K562 (cell line): Measurements from ENCODE around the gene PLEKHA7. TPM values are rescaled to one million over a fixed set of nuclear protein-coding genes. Genes with fewer than 3 reads are reported as not detected.

Experiments
- ATAC-seq: fragments of 200-7000 bp; cut with Tn5 transposase; 3 replicates; pipeline ENCODE4 v1.9.1; 2020; ENCODE audit warnings: moderate library complexity
- BruUV-seq: library from RNA; stranded (reverse); fragments of 400-500 nt; replicated peaks from 2 replicates; lab custom pipeline; 2021; lab: Mats Ljungman, UMichigan
- CTCF ChIA-PET: fragments of 300-600 bp; formaldehyde crosslinking; extraction: SDS; loops from one replicate; lab custom pipeline; 2021; ENCODE audit warnings: low intra/inter-chr PET ratio; lab: Yijun Ruan, JAX
- POLR2A ChIA-PET: fragments of 300-600, 350-650 bp; sonication (Branson Sonifier 250); formaldehyde crosslinking; extraction: SDS; loops from one replicate; lab custom pipeline; 2021; ENCODE audit warnings: antibody characterized with exemption, inconsistent platforms; lab: Yijun Ruan, JAX
- DNase-seq, 4 experiments: peaks; one replicate each; pipeline versions ENCODE4 v3.0.0 to v3.0.0-alpha.2; 2011 to 2018; ENCODE audit warnings: low spot score in 3 of 4, mixed read lengths in 3 of 4; ENCODE audit errors: extremely low read depth in 1 of 4
- FAIRE-seq: peaks from 2 replicates; lab custom pipeline; 2011; peaks lifted over from hg19 to GRCh38; lab: Jason Lieb, UNC
- H2AFZ ChIP-seq: 2 replicates; pipeline ENCODE4 v1.6.0; 2011; ENCODE audit warnings: low read depth, low read length, control low read depth, inconsistent platforms
- H3K27ac ChIP-seq: fragments of 200-600 bp; 3 replicates; pipeline ENCODE4 v1.8.0; 2011; ENCODE audit warnings: low read depth, mild to moderate bottlenecking, control low read depth, inconsistent platforms, low read length, moderate library complexity, mixed read lengths; ENCODE audit errors: extremely low read depth
- H3K27me3 ChIP-seq, 2 experiments: fragments of 300-600 bp in 1 of 2; 2 replicates in 1 of 2; 3 replicates in 1 of 2; pipeline versions ENCODE4 v1.6.0 to v1.8.0; 2011; ENCODE audit warnings: inconsistent platforms in 2 of 2, low read length in 2 of 2, mild to moderate bottlenecking in 1 of 2, mixed read lengths in 1 of 2, moderate library complexity in 1 of 2; ENCODE audit not compliant: control insufficient read depth in 2 of 2, insufficient read depth in 2 of 2
- H3K36me3 ChIP-seq: fragments of 300-600 bp; 3 replicates; pipeline ENCODE4 v1.8.0; 2011; ENCODE audit warnings: mild to moderate bottlenecking, low read length, inconsistent platforms; ENCODE audit not compliant: control insufficient read depth, insufficient read depth
- H3K4me1 ChIP-seq, 2 experiments: fragments of 200-600 bp in 1 of 2; replicated peaks in 1 of 2; 2 replicates in 1 of 2; 3 replicates in 1 of 2; pipeline versions ENCODE4 v1.5.1 to v1.8.0; 2011; ENCODE audit warnings: inconsistent platforms in 2 of 2, low read length in 2 of 2, mild to moderate bottlenecking in 1 of 2, mixed read lengths in 1 of 2, moderate library complexity in 1 of 2; ENCODE audit not compliant: control insufficient read depth in 2 of 2, insufficient read depth in 2 of 2
- H3K4me2 ChIP-seq: 2 replicates; pipeline ENCODE4 v1.6.1; 2011; ENCODE audit warnings: low read length, control low read depth, inconsistent platforms, mixed read lengths; ENCODE audit not compliant: insufficient read depth
- H3K4me3 ChIP-seq: fragments of 200-600 bp; sonication (generic), shearing (Covaris generic); 2 replicates; pipeline ENCODE4 v1.5.1; 2016; ENCODE audit warnings: control low read depth, inconsistent platforms
- H3K79me2 ChIP-seq: fragments of 200-600 bp; 3 replicates; pipeline ENCODE4 v1.8.0; 2011; ENCODE audit warnings: low read length, inconsistent platforms; ENCODE audit not compliant: control insufficient read depth, insufficient read depth
- H3K9ac ChIP-seq, 2 experiments: 2 replicates each; pipeline versions ENCODE4 v1.6.0 to v1.6.1; 2011; ENCODE audit warnings: low read depth in 2 of 2, low read length in 2 of 2, control low read depth in 1 of 2, inconsistent platforms in 1 of 2, mild to moderate bottlenecking in 1 of 2, mixed read lengths in 1 of 2; ENCODE audit not compliant: insufficient read depth in 1 of 2
- H3K9me1 ChIP-seq: one replicate; pipeline ENCODE4 v1.6.0; 2011; ENCODE audit warnings: inconsistent platforms, mild to moderate bottlenecking, low read length, moderate library complexity; ENCODE audit not compliant: control insufficient read depth, insufficient read depth
- H3K9me3 ChIP-seq: replicated peaks from 2 replicates; pipeline ENCODE4 v1.5.1; 2011; ENCODE audit warnings: low read depth, low read length, inconsistent platforms; ENCODE audit not compliant: control insufficient read depth, insufficient read depth
- H4K20me1 ChIP-seq: replicated peaks from 2 replicates; pipeline ENCODE4 v1.6.1; 2011; ENCODE audit warnings: low read length, inconsistent platforms, mixed read lengths; ENCODE audit not compliant: control insufficient read depth, insufficient read depth
- C11orf30 ChIP-seq: fragments of 450-650 bp; IDR thresholded peaks from 2 replicates; pipeline ENCODE4 v1.6.1; 2016; ENCODE audit warnings: low read depth, mild to moderate bottlenecking
- RBM25 ChIP-seq: fragments of 200-400 bp; formaldehyde crosslinking; IDR thresholded peaks from 2 replicates; pipeline ENCODE4 v1.6.1; 2018; ENCODE audit warnings: low read length, low read depth, moderate library complexity; ENCODE audit not compliant: severe bottlenecking
- RFX1 ChIP-seq: fragments of 450-650 bp; IDR thresholded peaks from 2 replicates; pipeline ENCODE4 v1.6.1; 2016; ENCODE audit warnings: mild to moderate bottlenecking, moderate library complexity
- SRSF3 ChIP-seq: fragments of 200-400 bp; formaldehyde crosslinking; IDR thresholded peaks from 2 replicates; pipeline ENCODE4 v1.6.1; 2016; ENCODE audit warnings: mild to moderate bottlenecking, low read length, moderate library complexity; ENCODE audit not compliant: insufficient read depth
- TFAM ChIP-seq: fragments of 250-450 bp; sonication (Bioruptor Pico); conservative IDR thresholded peaks from 2 replicates; pipeline ENCODE4 v1.5.0; 2021; ENCODE audit warnings: mild to moderate bottlenecking, moderate library complexity
- ZNF445 ChIP-seq: fragments of 250-450 bp; sonication (Bioruptor Pico); IDR thresholded peaks from 2 replicates; pipeline ENCODE4 v1.4.0; 2020; ENCODE audit warnings: low read depth, mild to moderate bottlenecking, moderate library complexity
- ZNF589 ChIP-seq: fragments of 200-800 bp; sonication (Bioruptor generic); IDR thresholded peaks from 2 replicates; pipeline ENCODE4 v1.6.1; 2016; ENCODE audit warnings: low read depth, missing genetic modification characterization, missing compliant biosample characterization
- WGBS: fragments of 100-300 bp; shearing (Covaris generic); methylation state at CpG from one replicate; pipeline ENCODE4 v1.1.6; 2016; ENCODE audit warnings: low coverage, mixed read lengths; ENCODE audit not compliant: insufficient coverage; ENCODE audit errors: missing lambda C conversion rate; 5-methylcytosine and 5-hydroxymethylcytosine counted together
- in situ Hi-C: fragments of 300-500 bp; cut with MboI; formaldehyde crosslinking; loops from 4 replicates; pipeline ENCODE4 v1.15.0; 2018; ENCODE audit warnings: inconsistent platforms, mixed read lengths
- intact Hi-C: fragments of 100-400 bp; cut with micrococcal nuclease; formaldehyde crosslinking; loops from 2 replicates; pipeline ENCODE4 v1.14.2; 2022
- polyA plus RNA-seq, 8 experiments: library from polyadenylated mRNA; depleted of rRNA in 4 of 8; stranded (reverse) in 5 of 8; unstranded in 3 of 8; fragments of >200 nt; fragmentation: Nextera tagmentation in 2 of 8; fragmentation: Illumina TruSeq in 1 of 8; extraction: Ambion mirVana in 2 of 8; extraction: Trizol in 1 of 8; gene quantifications; 2 replicates each; pipeline versions ENCODE4 v1.2.1 to v1.2.3, GENCODE V29; 2011 to 2014; ENCODE audit warnings: inconsistent platforms in 1 of 8, missing spikeins in 1 of 8
- total RNA-seq, 7 experiments: library from RNA; depleted of rRNA in 6 of 7; stranded (reverse); fragments of >200 nt in 6 of 7; fragmentation: Illumina TruSeq in 2 of 7; extraction: Trizol in 2 of 7; gene quantifications; 2 replicates each; pipeline versions ENCODE4 v1.2.1 to v1.2.3, GENCODE V29; 2011 to 2021; ENCODE audit warnings: low replicate concordance in 1 of 7

PLEKHA7 gene
- total and polyA plus RNA-seq, 9 of the 15 experiments (the other 6 are each of a cell fraction or from before 2014, with no cell fraction given) = 0.06 to 0.77 (median 0.20) TPM; not detected in 1

DNA sequence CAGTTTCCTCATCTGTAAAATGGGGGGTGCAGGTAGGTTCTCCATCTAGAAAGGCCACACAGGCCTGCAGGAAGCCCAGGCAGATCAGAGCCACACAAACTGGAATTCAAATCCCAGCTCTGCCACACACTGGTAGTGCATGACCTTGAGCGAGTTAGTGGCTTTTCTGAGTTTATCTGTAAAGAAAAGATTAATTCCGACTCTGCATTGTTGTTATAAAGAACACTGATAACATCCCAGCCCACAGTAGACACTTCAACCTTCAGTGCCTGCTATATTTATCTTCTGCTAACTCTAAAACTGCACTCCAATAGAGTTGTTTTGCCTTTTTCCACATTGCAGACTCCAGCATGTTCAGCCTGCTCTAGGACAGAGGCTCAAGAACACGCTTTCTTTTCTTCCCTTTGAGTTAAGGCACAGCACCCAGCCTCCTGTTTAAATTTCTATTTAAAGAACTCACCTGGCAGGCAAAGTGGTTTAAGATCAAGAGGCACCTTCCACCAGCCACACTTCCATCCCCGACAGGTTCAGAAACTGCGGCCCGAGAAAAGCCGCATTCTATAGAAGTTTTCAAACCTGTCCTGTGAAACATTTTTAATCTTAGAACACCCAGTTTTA, 133.9 kb downstream of the PLEKHA7 start:
- intact Hi-C loops (no loop called here), in situ Hi-C loops (no loop called here)
- Histone ChIP-seq H3K36me3 (no peaks in the 10 kb centered on the region), H3K4me3 (no peak overlapping the region), H3K27ac (no peak overlapping the region), H2AFZ (no peak overlapping the region), H3K9me3 (no peaks in the 10 kb centered on the region), H3K79me2 (no peaks in the 10 kb centered on the region), H4K20me1 (no peaks in the 10 kb centered on the region), H3K27me3 (peaks cover 22 to 39% of the 10 kb centered on the region in 2 experiments), H3K9ac (no peak overlapping the region), H3K9me1 (no peaks in the 10 kb centered on the region), H3K4me2 (no peak overlapping the region), H3K4me1 (peaks cover 0 to 6% of the 10 kb centered on the region in 2 experiments; a peak in 2 of 5 replicates)
- no peak for DNase-seq
- POLR2A ChIA-PET = no interaction called here
- CTCF ChIA-PET = no interaction called here
- 15% methylated on average over 7 of the region's 7 CpGs for WGBS
- no peak for ATAC-seq
- BruUV-seq = no TSS peak
- no peak for TF ChIP-seq SRSF3
- TF ChIP-seq ZNF445 (CRISPR knock-in tag) = no peak
- TF ChIP-seq TFAM (CRISPR knock-in tag) = no peak
- no peak for TF ChIP-seq C11orf30
- peak; percentile 36 for TF ChIP-seq RBM25
- no peak for FAIRE-seq

- CTCF ChIA-PET = no interaction called here
- no peaks in the 10 kb centered on the region for H3K79me2 ChIP-seq
- no TSS peak for BruUV-seq
- no peaks in the 10 kb centered on the region for H3K9me3 ChIP-seq
- TF ChIP-seq ZNF589 (CRISPR knock-in tag) (no peak), RFX1 (no peak), RBM25 (no peak)
- no peak overlapping the region for H2AFZ ChIP-seq
- POLR2A ChIA-PET = no interaction called here
- peaks cover 0 to 6% of the 10 kb centered on the region in 2 experiments; a peak in 2 of 5 replicates for H3K4me1 ChIP-seq
- no peak for FAIRE-seq
- H3K9me1 ChIP-seq = no peaks in the 10 kb centered on the region
- H3K4me3 ChIP-seq = no peak overlapping the region
- H3K27me3 ChIP-seq = peaks cover 23 to 39% of the 10 kb centered on the region in 2 experiments
- intact Hi-C loops (no loop called here), in situ Hi-C loops (loop anchor here (5.0 kb wide), 1 partner anchor 57 kb away; no protein-coding TSS in a partner anchor)
- H4K20me1 ChIP-seq = no peaks in the 10 kb centered on the region
- no peak for DNase-seq
- ATAC-seq = no peak
- no peak overlapping the region for H3K27ac ChIP-seq
- no peak overlapping the region for H3K9ac ChIP-seq
- no peaks in the 10 kb centered on the region for H3K36me3 ChIP-seq
- 0% methylated on average over 2 of the region's 2 CpGs for WGBS
- H3K4me2 ChIP-seq = no peak overlapping the region
These were observed 134.5 kb downstream of the PLEKHA7 start for GRCh38 chr11:16879690-16880089.
